Peyer's patch (tissue), 4 donors: ENCODE results near the gene TERT. TPM values are rescaled to one million over a fixed set of nuclear protein-coding genes. Genes with fewer than 3 reads are reported as not detected.
A peak's percentile ranks its signal among the peaks of the same experiment; 100 is the strongest.

Source experiments
- DNase-seq, 3 donors: peaks; one replicate each; pipeline ENCODE4 v3.0.0-alpha.2; 2017 to 2019
- H3K27ac ChIP-seq, 4 donors: fragments of 200-600 bp; sonication (generic); one replicate each; pipeline ENCODE4 v1.5.1; 2016 to 2019
- H3K27me3 ChIP-seq, 2 donors: fragments of 200-600 bp; sonication (generic); one replicate each; pipeline ENCODE4 v1.5.1; 2019
- H3K36me3 ChIP-seq, 3 donors: fragments of 200-600 bp; sonication (generic); one replicate each; pipeline ENCODE4 v1.5.1; 2016 to 2019
- H3K4me1 ChIP-seq, 4 donors: fragments of 200-600 bp; sonication (generic); one replicate each; pipeline ENCODE4 v1.5.1; 2016 to 2019
- H3K4me3 ChIP-seq, 4 donors: fragments of 200-600 bp; sonication (generic); 1 replicate in 3 of 4; 2 replicates in 1 of 4; pipeline ENCODE4 v1.5.1; 2016 to 2019; ENCODE audit warnings: mild to moderate bottlenecking in 1 of 4
- H3K9me3 ChIP-seq, 4 donors: fragments of 200-600 bp; sonication (generic); one replicate each; pipeline ENCODE4 v1.5.1; 2016 to 2019; ENCODE audit warnings: mild to moderate bottlenecking in 1 of 4
- CTCF ChIP-seq, 6 experiments: fragments of 450-650 bp in 4 of 6; fragments of 200-600 bp in 2 of 6; sonication (generic) in 1 of 6; IDR thresholded peaks; one replicate each; pipeline ENCODE4 v1.5.1; 2017 to 2019; ENCODE audit warnings: antibody characterized with exemption in 6 of 6, mild to moderate bottlenecking in 3 of 6, moderate library complexity in 1 of 6
- POLR2A ChIP-seq, 2 donors: fragments of 450-650 bp; IDR thresholded peaks; one replicate each; pipeline ENCODE4 v1.5.1; 2017; ENCODE audit warnings: antibody characterized with exemption in 2 of 2, mild to moderate bottlenecking in 2 of 2, moderate library complexity in 2 of 2
- total RNA-seq, 4 donors: library from RNA; depleted of rRNA; stranded (reverse); fragments of >200 nt; gene quantifications; one replicate each; pipeline ENCODE4 v1.1.0, GENCODE V29; 2016

Gene TERT
- total RNA-seq, 4 donors from 2014 or later = 0.70 to 6.6 (median 1.6) TPM

GRCh38 chr5:1311439-1312055 is 16.7 kb upstream of the TERT start:
- H3K27ac ChIP-seq = no peak overlapping the region
- H3K4me3 ChIP-seq = no peak overlapping the region
- H3K36me3 ChIP-seq = no peaks in the 10 kb centered on the region
- DNase-seq = no peak
- no peaks in the 10 kb centered on the region for H3K27me3 ChIP-seq
- peaks cover 0 to 3% (median 0%) of the 10 kb centered on the region in 4 donors for H3K9me3 ChIP-seq
- no peak for TF ChIP-seq POLR2A (IDR thresholded peaks at IDR 0.05)
- no peak for TF ChIP-seq CTCF (IDR thresholded peaks at IDR 0.05)
- H3K4me1 ChIP-seq = peaks cover 0 to 23% (median 18%) of the 10 kb centered on the region in 4 donors

GRCh38 chr5:1310118-1310517 is 15.2 kb upstream of the TERT start:
- TF ChIP-seq POLR2A (IDR thresholded peaks at IDR 0.05) (no peak), CTCF (IDR thresholded peaks at IDR 0.05) (no peak)

GRCh38 chr5:1304033-1304432 is 9.2 kb upstream of the TERT start:
- H3K27ac ChIP-seq = no peak overlapping the region
- no peak for DNase-seq
- no peaks in the 10 kb centered on the region for H3K27me3 ChIP-seq
- H3K9me3 ChIP-seq = no peaks in the 10 kb centered on the region
- TF ChIP-seq CTCF (IDR thresholded peaks at IDR 0.05) (no peak), POLR2A (IDR thresholded peaks at IDR 0.05) (no peak)
- no peaks in the 10 kb centered on the region for H3K36me3 ChIP-seq
- no peak overlapping the region for H3K4me3 ChIP-seq
- H3K4me1 ChIP-seq = no peaks in the 10 kb centered on the region

More at GRCh38 chr5:1310118-1310517, 15.2 kb upstream of the TERT start:
- Histone ChIP-seq H3K27ac (no peak overlapping the region), H3K4me3 (no peak overlapping the region), H3K9me3 (peaks cover 0 to 3% (median 0%) of the 10 kb centered on the region in 4 donors), H3K4me1 (peaks cover 0 to 17% (median 11%) of the 10 kb centered on the region in 4 donors), H3K27me3 (no peaks in the 10 kb centered on the region), H3K36me3 (no peaks in the 10 kb centered on the region)
- no peak for DNase-seq

GRCh38 chr5:1302258-1302657 is 7.4 kb upstream of the TERT start:
- no peak overlapping the region for H3K4me3 ChIP-seq
- no peak for DNase-seq

GRCh38 chr5:1300581-1301083 is 5.8 kb upstream of the TERT start:
- Histone ChIP-seq H3K36me3 (no peaks in the 10 kb centered on the region), H3K9me3 (no peaks in the 10 kb centered on the region), H3K27me3 (no peaks in the 10 kb centered on the region), H3K27ac (no peak overlapping the region), H3K4me3 (no peak overlapping the region), H3K4me1 (no peaks in the 10 kb centered on the region)
- DNase-seq = peak in 2 of 3 donors; percentile 36 to 43
- no peak for TF ChIP-seq POLR2A (IDR thresholded peaks at IDR 0.05)
- TF ChIP-seq CTCF (IDR thresholded peaks at IDR 0.05) = no peak

More at GRCh38 chr5:1302258-1302657, 7.4 kb upstream of the TERT start:
- H3K27ac ChIP-seq = no peak overlapping the region
- no peaks in the 10 kb centered on the region for H3K27me3 ChIP-seq
- no peaks in the 10 kb centered on the region for H3K36me3 ChIP-seq
- H3K4me1 ChIP-seq = no peaks in the 10 kb centered on the region
- H3K9me3 ChIP-seq = no peaks in the 10 kb centered on the region
- TF ChIP-seq CTCF (IDR thresholded peaks at IDR 0.05) (no peak), POLR2A (IDR thresholded peaks at IDR 0.05) (no peak)
